HL-60/S4 treated with phorbol 12-myristate 13-acetate at 8.2 ng/mL for 4 days and 3 days (cell line): ENCODE measurements around the gene FCRLB.
"Not testable (repeated sequence)": the region's sequence is repeated elsewhere in the genome, so short reads cannot be mapped to it uniquely, and the experiment has no call there.

Experiments used
- in situ Hi-C: fragments of 300-500 bp; cut with MboI; formaldehyde crosslinking; loops from 2 replicates; pipeline ENCODE4 v1.15.0; 2022; ENCODE audit warnings: low sequenced_read_pairs

Gene FCRLB, protein sequence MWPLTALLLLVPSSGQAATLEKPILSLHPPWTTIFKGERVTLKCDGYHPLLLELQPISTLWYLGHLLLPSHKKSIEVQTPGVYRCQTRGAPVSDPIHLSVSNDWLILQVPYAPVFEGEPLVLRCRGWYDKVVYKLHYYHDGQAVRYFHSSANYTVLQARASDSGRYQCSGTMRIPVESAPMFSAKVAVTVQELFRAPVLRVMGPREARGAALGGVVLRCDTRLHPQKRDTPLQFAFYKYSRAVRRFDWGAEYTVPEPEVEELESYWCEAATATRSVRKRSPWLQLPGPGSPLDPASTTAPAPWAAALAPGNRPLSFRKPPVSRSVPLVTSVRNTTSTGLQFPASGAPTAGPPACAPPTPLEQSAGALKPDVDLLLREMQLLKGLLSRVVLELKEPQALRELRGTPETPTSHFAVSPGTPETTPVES

DNA sequence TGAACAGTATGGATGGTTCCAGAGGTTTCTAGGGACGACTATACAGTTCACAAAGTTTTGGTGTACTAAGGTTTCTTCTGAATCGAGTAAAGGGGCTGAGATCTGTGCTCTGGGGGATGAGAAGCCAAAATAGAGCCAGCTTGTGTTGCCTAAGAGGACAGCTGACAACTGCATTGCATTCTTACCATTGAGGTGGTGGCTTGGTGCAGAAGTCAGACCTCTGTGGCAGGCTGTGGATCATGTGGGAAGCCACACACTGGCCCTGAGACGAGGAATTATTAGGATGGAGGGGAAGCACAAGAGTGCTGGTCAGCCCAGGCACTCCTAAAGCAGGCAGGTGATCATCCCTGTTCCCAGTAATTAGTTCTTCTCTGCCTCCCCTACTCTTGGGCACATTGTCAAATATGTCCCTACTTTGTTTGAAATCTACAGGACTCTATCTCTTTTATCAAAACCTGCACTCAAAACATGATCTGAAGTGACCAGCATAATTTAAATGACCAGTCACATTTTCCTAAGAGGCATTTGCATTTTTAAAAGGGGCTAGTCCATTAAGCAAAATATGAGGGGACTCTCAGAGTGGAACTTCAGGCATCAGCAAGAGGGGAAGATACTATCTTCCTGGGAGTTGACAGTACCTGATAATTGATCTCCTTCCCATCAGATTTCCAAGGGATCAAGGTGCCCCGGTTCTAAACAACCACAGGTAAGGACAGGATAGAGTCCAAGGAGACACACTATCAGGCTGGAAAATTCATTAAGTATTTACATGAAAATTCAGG is at the start of gene FCRLB:
FCRLB (plus strand) TSS at position 589 of the 782 bp plus-strand sequence. CDS start 1,129 bp downstream, outside the sequence.
- in situ Hi-C loops, result no loop called here

DNA sequence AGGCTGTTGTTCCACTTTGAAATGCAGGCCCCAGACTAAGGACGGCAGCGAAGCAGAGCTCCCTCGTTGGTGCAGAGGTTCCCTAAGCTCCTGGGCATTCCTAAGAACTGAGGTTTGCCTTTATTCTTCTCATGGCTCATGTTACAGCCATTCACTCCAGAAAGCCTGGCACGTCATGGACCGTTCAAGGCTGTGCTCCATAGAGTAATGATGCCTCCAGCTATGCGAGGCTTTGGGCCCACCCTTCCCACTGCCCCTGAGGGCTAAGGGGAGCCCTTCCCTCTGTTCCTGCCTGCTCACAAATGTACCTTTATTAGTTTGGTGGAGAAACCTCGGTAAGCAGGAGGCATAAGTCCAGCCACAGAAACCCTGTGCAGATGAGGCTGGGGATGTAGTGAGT is 47.9 kb upstream of the FCRLB start:
- in situ Hi-C loops, result not testable (repeated sequence)

DNA sequence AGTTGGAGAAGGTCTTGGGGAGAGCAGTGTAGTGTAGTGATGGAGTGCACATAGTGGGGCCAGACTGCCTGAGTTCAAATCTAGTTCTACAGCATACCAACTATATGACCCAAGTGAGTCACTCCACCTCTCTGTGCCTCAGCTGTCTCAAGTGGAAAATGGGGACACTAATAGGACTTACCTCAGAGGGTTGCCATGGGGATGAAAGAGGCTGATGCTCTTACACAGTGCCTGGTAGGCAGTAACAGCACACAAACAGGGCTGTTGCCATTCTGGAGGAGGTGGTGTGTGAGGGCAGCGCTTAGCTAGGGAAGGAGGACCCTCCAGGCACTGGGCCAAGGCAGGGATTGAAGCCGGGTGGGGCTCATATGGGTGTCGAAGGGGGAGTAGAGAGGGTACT is 46.9 kb upstream of the FCRLB start:
- in situ Hi-C loops, result not testable (repeated sequence)

DNA sequence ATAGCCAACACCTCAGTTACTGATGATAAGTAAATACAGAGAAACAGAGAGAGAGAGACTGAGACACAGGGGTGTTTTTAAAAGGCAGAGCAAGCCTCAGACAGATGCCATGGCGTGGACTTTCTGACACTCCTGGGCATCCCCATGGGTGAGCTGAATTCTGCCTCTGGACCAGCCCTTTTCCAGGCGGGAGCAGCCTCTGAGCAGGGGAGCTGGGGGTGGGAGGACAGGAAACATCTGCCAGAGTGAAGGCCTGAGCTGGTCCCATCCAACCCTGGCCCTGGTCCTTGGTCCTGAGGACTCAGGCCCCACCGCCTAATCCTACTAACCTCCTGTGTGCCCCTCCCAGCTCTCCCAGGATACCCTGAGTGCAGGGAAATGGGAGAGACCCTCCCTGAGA is 46.4 kb upstream of the FCRLB start:
- in situ Hi-C loops, result not testable (repeated sequence)

DNA sequence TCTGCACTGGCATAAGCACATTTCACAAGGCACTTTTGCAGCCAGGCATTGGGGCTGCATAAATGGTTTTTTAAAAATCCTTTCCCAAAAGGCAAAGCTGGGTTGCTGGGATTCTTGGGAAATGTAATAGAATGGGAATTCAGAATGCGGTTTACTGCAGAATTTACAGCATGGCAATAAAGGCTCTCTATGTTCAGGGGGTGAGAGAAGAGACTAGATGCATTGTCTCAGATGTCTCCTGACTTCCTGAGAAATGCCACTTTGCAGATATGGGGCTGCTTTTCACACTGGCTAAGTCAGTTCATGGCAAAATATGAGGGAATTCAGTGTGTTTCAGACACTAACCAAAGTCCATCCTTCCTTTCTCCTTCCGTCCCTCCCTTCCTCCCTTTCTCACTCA is 44.9 kb upstream of the FCRLB start:
- in situ Hi-C loops, result no loop called here

DNA sequence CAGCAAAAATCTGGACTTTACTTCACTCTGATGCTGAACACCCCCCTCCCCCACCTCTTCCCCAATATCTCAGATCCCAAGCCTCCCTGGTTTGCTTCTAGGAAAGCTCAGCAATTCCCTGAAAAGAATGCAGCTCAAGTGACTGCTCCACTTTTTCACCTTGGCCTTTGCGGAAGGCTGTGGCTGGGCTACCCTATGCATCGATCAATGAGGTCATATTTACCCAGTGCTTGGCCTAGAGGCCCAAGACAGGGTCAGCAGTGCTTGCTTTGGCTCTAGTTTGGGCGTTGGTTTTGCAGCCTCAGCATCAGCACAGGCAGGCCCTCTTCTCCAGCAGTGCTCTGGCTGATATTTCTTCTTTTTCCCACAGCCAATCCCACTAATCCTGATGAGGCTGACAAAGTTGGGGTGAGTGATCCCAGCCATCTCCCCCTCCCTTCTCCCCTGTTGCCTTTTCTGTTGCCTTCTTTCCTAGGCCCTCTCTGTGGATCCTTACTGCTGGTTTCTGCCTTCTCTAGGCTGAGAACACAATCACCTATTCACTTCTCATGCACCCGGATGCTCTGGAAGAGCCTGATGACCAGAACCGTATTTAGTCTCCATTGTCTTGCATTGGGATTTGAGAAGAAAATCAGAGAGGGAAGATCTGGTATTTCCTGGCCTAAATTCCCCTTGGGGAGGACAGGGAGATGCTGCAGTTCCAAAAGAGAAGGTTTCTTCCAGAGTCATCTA is 44.2 kb upstream of the FCRLB start:
- in situ Hi-C loops, result no loop called here

DNA sequence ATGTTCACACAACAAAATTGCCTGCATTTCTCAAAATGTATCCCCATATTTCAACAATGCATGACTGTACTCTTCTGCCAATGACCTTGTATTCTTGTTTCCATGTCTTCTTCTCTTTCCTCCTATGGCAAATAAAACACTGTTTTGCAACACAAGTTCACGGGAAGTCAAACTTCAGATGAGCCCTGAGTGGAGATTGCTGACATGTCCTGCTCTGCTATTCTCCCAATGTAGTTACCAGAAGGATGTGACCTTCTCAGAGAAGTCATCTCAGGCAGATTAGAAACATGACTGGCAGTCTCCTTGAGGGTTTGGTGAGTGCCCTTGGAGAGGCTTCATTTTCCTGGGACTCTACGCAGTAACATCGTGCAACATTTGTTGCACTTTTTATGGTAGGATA is 42.8 kb upstream of the FCRLB start:
- in situ Hi-C loops, result no loop called here

DNA sequence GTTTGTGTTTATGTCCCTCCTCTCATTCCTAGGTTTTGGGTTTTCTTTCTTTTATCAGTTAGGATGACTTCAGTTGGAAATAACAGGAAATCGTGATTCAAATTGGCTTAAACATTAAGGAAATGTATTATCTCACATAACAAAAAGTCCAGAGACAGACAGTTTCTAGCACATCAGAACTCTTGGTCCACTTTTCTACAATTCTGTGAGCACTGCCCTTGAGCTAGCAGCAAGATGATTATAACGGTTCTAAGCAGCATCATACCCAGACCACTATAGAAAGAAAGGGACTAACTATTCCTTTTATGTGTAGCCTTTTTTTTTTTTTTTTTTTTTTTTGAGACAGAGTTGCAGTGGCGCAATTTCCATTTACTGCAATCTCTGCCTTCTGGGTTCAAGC is 39.5 kb upstream of the FCRLB start:
- in situ Hi-C loops, result no loop called here

DNA sequence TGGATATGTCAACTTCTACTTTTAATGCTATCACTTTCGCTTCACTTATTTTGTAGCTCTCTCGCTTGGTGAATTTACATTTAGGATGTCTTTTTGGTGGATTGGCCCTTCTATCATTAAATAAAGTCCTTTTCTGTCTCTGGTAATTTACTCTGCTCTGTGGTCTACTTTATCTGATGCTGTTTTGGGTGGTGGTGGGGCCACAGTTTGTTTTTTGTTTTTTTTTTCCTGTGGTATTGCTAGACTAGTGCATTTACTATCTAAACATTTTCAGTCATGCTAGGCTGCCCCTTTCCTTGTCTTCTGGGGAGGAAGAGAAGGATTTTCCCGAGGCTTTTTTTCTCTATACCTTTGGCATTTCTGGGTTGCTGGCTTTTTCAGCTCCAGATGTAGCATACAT is 32.4 kb upstream of the FCRLB start:
- in situ Hi-C loops, result no loop called here

DNA sequence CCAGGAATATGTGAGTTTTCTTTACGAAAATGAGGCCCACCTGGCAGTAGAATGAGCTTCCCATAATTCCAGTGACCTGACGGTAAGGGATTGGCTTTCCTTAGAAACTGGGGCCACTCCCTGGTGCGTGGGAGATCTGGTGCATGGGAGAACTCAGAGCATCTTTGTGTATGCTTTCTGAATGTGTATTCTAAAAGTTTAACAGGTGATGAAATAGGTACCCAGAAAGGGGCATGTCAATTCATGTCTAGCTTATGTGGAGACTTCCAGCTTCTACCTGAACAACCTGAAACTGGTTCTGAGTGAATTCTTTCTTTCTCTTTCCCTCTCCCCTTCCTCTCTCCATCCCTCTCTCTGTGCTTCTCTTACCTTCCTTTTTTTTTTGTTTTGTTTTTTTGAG is 29.5 kb upstream of the FCRLB start:
- in situ Hi-C loops, result no loop called here

DNA sequence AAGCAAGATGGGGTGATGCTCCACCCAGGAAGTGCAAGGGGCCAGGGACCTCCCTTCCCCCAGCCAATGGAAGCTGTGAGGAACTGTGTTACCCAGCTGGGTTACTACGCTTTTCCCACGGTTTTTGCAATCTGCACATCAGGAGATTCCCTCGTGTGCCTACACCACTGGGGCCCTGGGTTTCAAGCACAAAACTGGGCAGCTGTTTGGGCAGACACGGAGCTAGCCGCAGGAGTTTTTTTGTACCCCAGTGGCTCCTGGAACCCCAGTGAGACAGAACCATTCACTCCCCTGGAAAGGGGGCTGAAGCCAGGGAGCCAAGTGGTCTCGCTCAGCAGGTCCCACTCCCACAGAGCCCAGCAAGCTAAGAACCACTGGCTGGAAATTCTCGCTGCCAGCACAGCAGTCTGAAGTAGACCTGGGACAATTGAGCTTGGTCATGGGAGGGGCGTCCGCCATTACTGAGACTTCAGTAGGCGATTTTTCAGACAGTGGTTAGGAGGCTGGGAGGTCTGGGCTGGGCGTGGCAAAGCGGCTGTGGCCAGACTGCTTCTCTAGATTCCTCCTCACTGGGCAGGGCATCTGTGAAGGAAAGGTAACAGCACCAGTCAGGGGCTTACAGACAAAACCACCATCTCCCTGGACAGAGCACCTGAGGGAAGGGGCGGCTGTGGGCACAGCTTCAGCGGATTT is 28.2 kb upstream of the FCRLB start:
- in situ Hi-C loops, result not testable (repeated sequence)

DNA sequence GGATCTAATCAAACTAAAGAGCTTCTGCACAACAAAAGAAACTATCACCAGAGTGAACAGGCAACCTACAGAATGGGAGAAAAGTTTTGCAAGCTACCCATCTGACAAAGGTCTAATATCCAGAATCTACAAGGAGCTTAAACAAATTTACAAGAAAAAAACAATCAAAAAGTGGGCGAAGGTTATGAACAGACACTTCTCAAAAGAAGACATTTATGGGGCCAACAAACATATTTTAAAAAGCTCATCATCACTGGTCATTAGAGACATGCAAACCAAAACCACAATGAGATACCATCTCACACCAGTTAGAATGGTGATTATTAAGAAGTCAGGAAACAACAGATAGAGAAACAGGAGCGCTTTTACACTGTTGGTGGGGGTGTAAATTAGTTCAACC is 23.0 kb upstream of the FCRLB start:
- in situ Hi-C loops, result not testable (repeated sequence)

DNA sequence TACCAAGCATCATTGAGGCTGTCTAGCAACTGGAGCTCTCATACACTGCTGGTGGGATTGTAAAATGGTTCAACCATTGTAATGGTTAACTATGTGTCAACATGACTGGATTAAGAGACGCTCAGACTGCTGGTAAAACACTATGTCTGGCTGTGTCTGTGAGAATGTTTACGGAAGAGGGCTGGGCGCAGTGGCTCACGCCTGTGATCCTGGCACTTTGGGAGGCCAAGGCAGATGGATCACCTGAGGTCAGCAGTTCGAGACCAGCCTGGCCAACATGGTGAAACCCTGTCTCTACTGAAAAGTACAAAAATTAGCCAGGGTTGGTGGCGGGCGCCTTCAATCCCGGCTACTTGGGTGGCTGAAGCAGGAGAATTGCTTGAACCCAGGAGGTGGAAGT is 19.1 kb upstream of the FCRLB start:
- in situ Hi-C loops, result no loop called here

DNA sequence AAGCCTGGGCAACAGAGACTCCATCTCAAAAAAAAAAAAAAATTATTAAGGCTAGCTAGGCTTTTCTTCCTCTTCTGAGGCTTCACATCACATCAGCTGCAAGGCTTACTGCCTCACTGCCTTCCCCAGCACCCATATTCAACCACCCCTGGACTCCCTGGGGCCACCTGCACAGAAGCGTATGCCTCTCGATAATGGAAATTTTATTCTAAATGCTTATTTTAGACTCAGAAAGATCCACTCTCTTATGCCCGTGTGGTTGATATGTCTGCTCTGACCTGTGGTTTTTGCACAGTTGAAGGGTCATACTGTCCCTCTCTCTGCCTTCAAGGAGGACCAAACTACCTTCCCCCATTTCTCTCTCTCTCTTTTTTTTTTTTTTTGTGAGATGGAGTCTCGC is 15.8 kb upstream of the FCRLB start:
- in situ Hi-C loops, result no loop called here

DNA sequence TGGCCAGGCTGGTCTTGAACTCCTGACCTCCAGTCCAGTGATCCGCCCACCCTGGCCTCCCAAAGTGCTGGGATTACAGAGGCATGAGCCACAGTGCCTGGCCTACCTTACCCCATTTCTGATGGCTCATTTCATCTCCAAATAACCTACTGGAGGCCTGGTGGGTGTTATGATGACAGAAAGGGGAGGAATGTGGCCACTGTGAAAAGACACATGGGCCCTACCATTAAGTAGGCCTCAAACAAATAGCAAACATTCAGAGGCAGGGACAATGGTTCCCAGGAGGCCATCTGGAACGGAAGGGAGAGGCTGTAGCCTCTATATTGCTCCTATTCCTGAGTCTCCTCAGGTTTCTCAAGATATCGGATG is 15.2 kb upstream of the FCRLB start:
- in situ Hi-C loops, result no loop called here

DNA sequence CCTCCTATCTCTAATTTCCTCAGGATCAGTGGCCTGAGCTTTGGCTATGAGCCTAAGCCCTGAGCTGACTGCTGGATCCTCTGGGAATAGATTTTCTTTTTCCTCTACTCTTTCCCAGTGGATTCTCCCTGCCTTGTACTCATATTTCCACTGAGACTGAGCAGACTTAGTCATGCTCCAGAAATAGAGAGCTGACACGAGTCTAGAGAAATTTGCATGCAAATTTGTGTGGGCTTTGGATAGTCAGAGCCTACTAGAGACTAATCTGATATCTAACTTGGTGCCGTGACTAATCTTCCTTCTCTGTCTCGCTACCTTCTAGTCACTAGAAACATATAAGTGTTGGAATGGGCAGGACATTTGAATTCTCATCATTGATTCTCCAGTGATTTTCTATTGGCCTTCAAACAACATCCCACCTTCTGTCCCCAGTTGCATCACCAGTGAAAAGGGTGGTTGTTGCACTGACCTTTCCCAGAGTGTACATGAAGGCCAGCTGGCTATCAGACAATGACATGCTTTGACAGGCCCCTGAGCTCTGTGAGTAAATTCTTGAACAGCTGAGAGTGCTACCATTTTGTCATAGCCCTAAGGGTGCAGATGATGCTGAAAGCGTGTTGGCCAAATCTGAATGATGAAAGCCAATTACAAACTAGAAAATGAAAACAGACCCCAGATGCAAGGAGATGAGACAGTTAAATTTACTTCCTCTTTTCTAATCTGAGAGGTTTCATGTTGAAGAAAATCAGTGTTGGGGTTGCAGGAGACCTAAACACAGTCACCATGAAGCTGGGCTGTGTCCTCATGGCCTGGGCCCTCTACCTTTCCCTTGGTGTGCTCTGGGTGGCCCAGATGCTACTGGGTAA is 14.6 kb upstream of the FCRLB start, which contains the start of gene FCRLA:
FCRLA (plus strand) TSS at position 748 of the 866 bp plus-strand sequence; CDS start at position 784, 36 bp downstream.
- in situ Hi-C loops, result no loop called here

DNA sequence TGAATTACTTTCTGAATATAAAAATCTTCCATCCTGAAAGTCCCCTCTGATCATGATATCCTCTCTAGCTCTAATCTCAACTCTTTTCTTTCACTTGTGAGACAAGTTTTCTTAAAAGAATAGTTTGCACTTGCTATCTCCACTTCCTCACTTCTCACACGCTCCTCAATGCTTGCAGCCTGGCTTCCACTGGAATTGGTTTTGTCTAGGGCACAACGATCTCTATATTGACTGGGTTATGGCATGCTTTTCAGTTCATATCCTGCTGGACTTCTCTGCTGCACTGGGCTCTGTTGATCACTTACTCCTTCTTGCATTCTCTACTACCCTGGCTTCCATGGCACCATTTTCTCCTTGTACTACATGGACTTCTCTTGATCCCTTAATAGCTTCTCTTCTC is 13.8 kb upstream of the FCRLB start:
- in situ Hi-C loops, result no loop called here

DNA sequence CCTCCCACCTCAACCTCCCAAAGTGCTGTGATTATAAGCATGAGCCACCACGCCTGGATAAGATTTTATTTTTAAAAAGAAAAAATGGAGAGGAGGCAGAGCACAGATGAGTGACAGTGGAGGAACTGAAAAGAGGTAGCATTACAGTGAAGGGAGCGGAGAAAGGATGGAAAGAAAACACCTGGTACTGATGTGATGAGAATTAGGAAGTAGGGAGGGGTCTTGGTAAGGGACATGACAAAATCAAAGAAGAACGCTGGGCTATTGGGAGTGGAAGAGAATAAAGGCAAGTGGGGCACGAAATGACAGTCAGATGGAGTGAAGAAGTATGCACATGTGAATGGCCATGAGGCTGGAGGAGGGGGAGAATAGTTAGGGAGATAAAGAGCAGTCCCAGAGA is 12.0 kb upstream of the FCRLB start:
- in situ Hi-C loops, result no loop called here

DNA sequence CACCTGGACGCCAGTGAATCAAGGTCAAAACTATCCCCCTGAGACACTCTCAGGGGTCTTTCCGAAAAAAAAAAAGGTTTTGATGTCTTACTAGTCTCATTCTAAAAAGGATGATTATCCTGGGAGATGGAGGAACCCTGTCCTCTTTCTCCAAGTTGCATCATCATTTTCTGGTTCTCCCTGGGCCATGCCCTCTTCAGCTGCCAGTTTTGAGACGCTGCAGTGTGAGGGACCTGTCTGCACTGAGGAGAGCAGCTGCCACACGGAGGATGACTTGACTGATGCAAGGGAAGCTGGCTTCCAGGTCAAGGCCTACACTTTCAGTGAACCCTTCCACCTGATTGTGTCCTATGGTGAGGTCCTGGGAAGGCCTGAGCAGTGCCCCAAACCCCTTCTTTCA is 10.8 kb upstream of the FCRLB start:
- in situ Hi-C loops, result no loop called here
